ENCODE data around the gene STUM. TPM values are rescaled to one million over a fixed set of nuclear protein-coding genes. Genes with fewer than 3 reads are reported as not detected.

The STUM gene
- total and polyA plus RNA-seq, 7 donors = under 0.01 to 16.9 (median 7.2) TPM

- intact Hi-C loops (cut with DNase I) = no loop called here
- 82 to 90% methylated on average over 3 of the region's 3 CpGs for WGBS, 2 donors
- no peak overlapping the region for H3K4me3 ChIP-seq
- TF ChIP-seq EP300 (IDR thresholded peaks at IDR 0.05) (no peak), CTCF (IDR thresholded peaks at IDR 0.05) (no peak), POLR2A (IDR thresholded peaks at IDR 0.05) (no peak), POLR2AphosphoS5 (IDR thresholded peaks at IDR 0.05) (no peak)
- H3K27ac ChIP-seq = no peak overlapping the region
- no peaks in the 10 kb centered on the region for H3K4me1 ChIP-seq
- no peaks in the 10 kb centered on the region for H3K27me3 ChIP-seq
- no peak for DNase-seq
- H3K9me3 ChIP-seq = no peaks in the 10 kb centered on the region
- no peaks in the 10 kb centered on the region for H3K36me3 ChIP-seq
Measured at GRCh38 chr1:226511296-226511695, 37.3 kb upstream of the STUM start.

- H3K27ac ChIP-seq = no peak overlapping the region
- H3K9me3 ChIP-seq = no peaks in the 10 kb centered on the region
- intact Hi-C loops (cut with DNase I) = no loop called here
- no peaks in the 10 kb centered on the region for H3K36me3 ChIP-seq
- no peaks in the 10 kb centered on the region for H3K27me3 ChIP-seq
- no peak for DNase-seq
- TF ChIP-seq EP300 (IDR thresholded peaks at IDR 0.05) (no peak), POLR2A (IDR thresholded peaks at IDR 0.05) (no peak), CTCF (IDR thresholded peaks at IDR 0.05) (no peak), POLR2AphosphoS5 (IDR thresholded peaks at IDR 0.05) (no peak)
- H3K4me3 ChIP-seq = no peak overlapping the region
- WGBS, 2 donors = 94 to 97% methylated on average over 2 of the region's 2 CpGs
- H3K4me1 ChIP-seq = no peaks in the 10 kb centered on the region
Measured at GRCh38 chr1:226512076-226512728, 36.4 kb upstream of the STUM start.

- no peak for DNase-seq
- 94 to 95% methylated on average over 3 of the region's 3 CpGs for WGBS, 2 donors
- H3K4me3 ChIP-seq = no peak overlapping the region
- TF ChIP-seq POLR2AphosphoS5 (IDR thresholded peaks at IDR 0.05) (no peak), EP300 (IDR thresholded peaks at IDR 0.05) (no peak), CTCF (IDR thresholded peaks at IDR 0.05) (no peak), POLR2A (IDR thresholded peaks at IDR 0.05) (no peak)
- H3K36me3 ChIP-seq = no peaks in the 10 kb centered on the region
- H3K9me3 ChIP-seq = no peaks in the 10 kb centered on the region
- no peaks in the 10 kb centered on the region for H3K4me1 ChIP-seq
- H3K27ac ChIP-seq = no peak overlapping the region
- no peaks in the 10 kb centered on the region for H3K27me3 ChIP-seq
- intact Hi-C loops (cut with DNase I) = no loop called here
Measured at GRCh38 chr1:226518375-226518774, 30.2 kb upstream of the STUM start.

- Histone ChIP-seq H3K27ac (no peak overlapping the region), H3K27me3 (no peaks in the 10 kb centered on the region), H3K9me3 (no peaks in the 10 kb centered on the region), H3K4me1 (no peaks in the 10 kb centered on the region), H3K36me3 (no peaks in the 10 kb centered on the region), H3K4me3 (no peak overlapping the region)
- intact Hi-C loops (cut with DNase I) = no loop called here
- TF ChIP-seq CTCF (IDR thresholded peaks at IDR 0.05) (no peak), EP300 (IDR thresholded peaks at IDR 0.05) (no peak), POLR2A (IDR thresholded peaks at IDR 0.05) (no peak), POLR2AphosphoS5 (IDR thresholded peaks at IDR 0.05) (no peak)
- WGBS, 2 donors = 78 to 88% methylated on average over 1 of the region's 1 CpG
- DNase-seq = no peak
Measured at GRCh38 chr1:226519135-226519534, 29.4 kb upstream of the STUM start.
